ENCODE results near the gene PXYLP1.

Gene PXYLP1

DNA sequence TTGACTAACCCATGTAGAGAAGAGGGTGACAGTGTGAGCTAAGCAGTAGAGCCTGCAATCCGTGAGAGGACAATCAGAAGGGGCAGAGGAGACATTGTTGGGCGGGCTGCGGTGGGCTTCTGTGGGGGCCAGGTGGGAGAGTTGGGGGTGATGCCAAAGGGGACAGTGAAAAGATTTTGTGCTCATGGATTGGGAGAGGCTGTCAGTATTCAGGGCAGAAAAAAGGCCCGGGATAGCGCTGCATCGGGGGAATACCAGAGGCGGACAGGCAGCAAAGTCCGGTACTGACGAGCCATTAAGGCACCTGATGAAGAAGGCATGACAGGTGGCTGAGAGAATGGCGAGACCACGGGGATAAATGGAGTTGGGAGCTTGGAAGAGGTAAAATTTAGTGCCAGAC, 1.3 kb upstream of the PXYLP1 start:
- Mint-ChIP-seq H3K27me3 (ENCODE audit: low read depth, poor library complexity) (peaks cover 54% of the 10 kb centered on the region), H3K9me3 (peaks cover 10% of the 10 kb centered on the region), H3K27ac (no peak overlapping the region), H3K36me3 (ENCODE audit: low read depth) (peaks cover 13% of the 10 kb centered on the region), H3K4me1 (peaks cover 28% of the 10 kb centered on the region), H3K4me3 (peak overlapping the region; percentile 78)
- no peak for TF ChIP-seq CTCF (IDR thresholded peaks at IDR 0.05)
- DNase-seq: no peak

DNA sequence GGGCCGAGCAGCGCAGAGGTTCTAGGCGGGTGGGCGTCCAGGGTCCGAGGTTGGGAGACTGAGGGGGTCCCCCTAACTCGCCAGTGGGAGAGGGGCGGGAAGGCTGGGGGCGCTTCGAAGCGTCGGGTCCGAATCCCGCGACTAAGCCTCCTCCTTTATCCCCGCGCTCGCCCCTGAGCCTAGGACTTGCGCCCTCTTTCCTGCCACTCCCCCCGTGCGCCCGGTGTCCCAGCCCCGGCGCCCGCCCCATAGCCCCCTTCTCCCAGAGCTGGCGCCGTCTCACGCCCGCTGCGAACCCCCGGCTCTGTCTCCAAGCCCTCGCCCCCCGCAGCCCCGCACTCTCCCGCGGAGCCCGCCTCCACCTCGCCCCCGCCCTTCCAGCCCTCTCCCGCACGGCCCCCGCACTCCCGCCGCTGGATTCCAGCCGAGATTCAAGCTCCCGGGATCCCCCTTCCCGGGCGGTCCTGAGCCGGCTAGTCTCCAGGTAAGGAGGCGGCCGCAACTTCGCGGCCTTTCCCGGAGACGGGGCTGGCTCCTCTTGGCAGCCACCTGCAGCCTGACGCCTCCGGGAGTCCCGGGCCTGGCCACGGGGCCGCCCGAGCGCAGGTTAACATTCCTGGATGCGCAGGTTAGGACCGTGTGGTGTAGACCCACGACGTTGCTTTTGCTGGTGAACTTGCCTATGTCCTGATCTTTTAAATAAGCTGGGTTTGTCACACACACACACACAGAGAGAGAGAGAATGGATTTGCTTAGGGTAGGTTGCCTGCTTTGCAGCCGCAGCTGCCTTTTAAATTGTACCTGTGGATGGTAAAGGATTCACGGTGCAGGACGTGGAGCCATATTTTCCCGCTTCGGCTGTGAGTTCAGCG, 563 bp downstream of the PXYLP1 start:
- Mint-ChIP-seq H3K4me1 (peaks cover 28% of the 10 kb centered on the region), H3K36me3 (ENCODE audit: low read depth) (peaks cover 19% of the 10 kb centered on the region), H3K27ac (no peak overlapping the region), H3K27me3 (ENCODE audit: low read depth, poor library complexity) (peaks cover 54% of the 10 kb centered on the region), H3K9me3 (peaks cover 1% of the 10 kb centered on the region), H3K4me3 (peak overlapping the region; percentile 85)
- peak; percentile 67 for DNase-seq
- TF ChIP-seq CTCF (IDR thresholded peaks at IDR 0.05): no peak

GRCh38 chr3:141233457-141234161, 2.0 kb downstream of the PXYLP1 start:
- peak overlapping the region; percentile 58 for H3K4me3 Mint-ChIP-seq
- no peak for TF ChIP-seq CTCF (IDR thresholded peaks at IDR 0.05)
- DNase-seq: no peak
- peaks cover 19% of the 10 kb centered on the region for H3K36me3 Mint-ChIP-seq (ENCODE audit: low read depth)
- H3K27me3 Mint-ChIP-seq (ENCODE audit: low read depth, poor library complexity): peaks cover 47% of the 10 kb centered on the region
- H3K27ac Mint-ChIP-seq: no peak overlapping the region
- no peaks in the 10 kb centered on the region for H3K9me3 Mint-ChIP-seq
- peaks cover 37% of the 10 kb centered on the region for H3K4me1 Mint-ChIP-seq

GRCh38 chr3:141234283-141234682, 2.7 kb downstream of the PXYLP1 start:
- peaks cover 19% of the 10 kb centered on the region for H3K36me3 Mint-ChIP-seq (ENCODE audit: low read depth)
- peaks cover 40% of the 10 kb centered on the region for H3K27me3 Mint-ChIP-seq (ENCODE audit: low read depth, poor library complexity)
- TF ChIP-seq CTCF (IDR thresholded peaks at IDR 0.05): no peak
- peaks cover 43% of the 10 kb centered on the region for H3K4me1 Mint-ChIP-seq
- DNase-seq: no peak
- H3K4me3 Mint-ChIP-seq: no peak overlapping the region
- H3K9me3 Mint-ChIP-seq: no peaks in the 10 kb centered on the region
- H3K27ac Mint-ChIP-seq: no peak overlapping the region

DNA sequence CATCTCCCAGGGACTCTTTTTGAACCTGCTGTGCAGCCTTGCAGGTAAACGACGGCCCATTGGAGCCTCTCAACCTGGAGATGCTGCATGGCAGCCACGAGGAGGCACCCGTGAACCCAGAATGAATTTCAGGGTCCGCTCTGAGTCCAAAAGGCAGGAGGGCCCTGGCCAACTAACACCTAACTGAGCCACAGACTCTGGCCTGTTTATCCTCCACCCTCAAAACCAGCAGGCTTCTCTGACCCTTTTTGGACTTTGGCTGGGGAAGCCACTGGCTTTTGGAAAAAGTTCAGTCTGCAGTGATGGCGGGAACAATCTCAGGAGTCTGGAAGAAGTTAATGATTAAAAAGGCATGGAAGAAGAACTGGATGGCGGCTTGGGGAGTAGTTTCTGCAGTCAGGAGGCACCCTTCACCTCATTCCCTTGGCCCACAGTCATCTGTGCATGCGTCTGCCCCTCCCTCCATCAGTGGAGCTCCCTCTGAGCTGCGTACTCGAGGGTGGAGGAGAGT, 4.1 kb downstream of the PXYLP1 start:
- H3K36me3 Mint-ChIP-seq (ENCODE audit: low read depth): peaks cover 19% of the 10 kb centered on the region
- no peaks in the 10 kb centered on the region for H3K9me3 Mint-ChIP-seq
- H3K27me3 Mint-ChIP-seq (ENCODE audit: low read depth, poor library complexity): peaks cover 34% of the 10 kb centered on the region
- no peak overlapping the region for H3K27ac Mint-ChIP-seq
- no peak overlapping the region for H3K4me3 Mint-ChIP-seq
- DNase-seq: no peak
- TF ChIP-seq CTCF (IDR thresholded peaks at IDR 0.05): no peak
- peaks cover 43% of the 10 kb centered on the region for H3K4me1 Mint-ChIP-seq
